Daoy (cell line): Measurements from ENCODE around the gene ITPR3. TPM values are rescaled to one million over a fixed set of nuclear protein-coding genes. Genes with fewer than 3 reads are reported as not detected.

ENCODE experiments used
- DNase-seq: peaks from one replicate; pipeline ENCODE4 v3.0.0-alpha.2; 2015; ENCODE audit warnings: low read depth
- total RNA-seq: library from RNA; depleted of rRNA; stranded (reverse); fragments of >200 nt; shearing (Covaris generic); gene quantifications from 2 replicates; pipeline ENCODE4 v1.2.3, GENCODE V29; 2014

Gene ITPR3
- total RNA-seq, 1 experiment from 2014 or later: 12.6 TPM

DNA sequence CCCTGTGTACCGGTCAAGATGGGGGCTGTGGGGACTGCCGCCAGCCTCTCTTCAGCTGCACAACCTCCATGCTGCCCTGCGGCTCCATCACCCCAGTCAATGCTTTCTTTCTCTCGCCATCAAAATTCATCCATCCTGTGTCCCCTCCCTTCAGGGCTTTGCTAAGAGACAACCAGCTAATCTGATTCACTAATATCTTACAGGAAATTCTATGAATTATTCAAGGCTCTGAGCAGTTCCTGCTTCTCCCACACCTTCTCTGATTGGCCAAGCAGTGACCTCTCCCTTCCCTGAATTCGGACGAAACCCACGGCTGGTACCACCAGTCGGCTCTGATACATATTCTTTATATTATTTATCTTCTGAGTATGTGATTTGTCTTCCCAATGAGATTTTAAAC lies 13.8 kb downstream of the ITPR3 start:
- no peak for DNase-seq

DNA sequence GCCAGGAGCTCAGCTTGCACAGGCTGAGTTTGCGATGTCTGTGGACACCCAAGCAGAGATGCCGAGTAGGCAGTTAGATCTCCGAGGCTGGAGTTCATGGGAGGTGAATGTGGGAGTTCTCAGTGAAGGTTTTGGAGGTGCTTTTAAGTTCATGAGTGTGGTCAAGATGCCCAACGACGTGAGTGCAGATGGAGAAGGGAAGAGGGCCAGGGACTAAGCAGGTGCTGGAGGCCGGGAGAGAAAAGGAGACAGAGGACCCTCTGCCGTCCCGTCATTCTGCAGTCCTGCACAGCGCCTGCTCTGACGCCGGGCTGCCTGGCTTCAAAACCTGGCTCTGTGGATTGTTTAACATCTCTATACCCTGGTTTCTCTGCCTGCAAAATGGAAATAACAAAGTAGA lies 15.5 kb downstream of the ITPR3 start:
- DNase-seq: no peak

DNA sequence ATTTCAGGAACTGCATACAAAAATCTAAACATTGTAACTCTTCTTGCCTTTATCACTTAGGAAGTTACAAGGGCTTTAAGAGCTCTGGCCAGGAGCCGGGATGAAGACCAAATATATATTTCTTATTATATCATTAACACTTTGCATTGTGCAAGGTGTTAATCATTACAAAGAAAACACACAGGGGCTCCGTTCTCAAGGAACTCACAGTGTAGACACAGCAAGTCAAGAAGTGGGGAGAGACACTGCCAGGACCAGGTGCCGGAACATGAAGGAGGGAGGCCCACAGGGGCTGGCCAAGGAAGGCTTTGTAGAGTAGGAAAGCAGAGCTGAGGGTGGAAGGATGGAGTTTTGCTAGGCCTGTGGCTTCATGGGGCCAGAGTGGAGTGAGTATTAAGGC lies 17.4 kb downstream of the ITPR3 start:
- no peak for DNase-seq

DNA sequence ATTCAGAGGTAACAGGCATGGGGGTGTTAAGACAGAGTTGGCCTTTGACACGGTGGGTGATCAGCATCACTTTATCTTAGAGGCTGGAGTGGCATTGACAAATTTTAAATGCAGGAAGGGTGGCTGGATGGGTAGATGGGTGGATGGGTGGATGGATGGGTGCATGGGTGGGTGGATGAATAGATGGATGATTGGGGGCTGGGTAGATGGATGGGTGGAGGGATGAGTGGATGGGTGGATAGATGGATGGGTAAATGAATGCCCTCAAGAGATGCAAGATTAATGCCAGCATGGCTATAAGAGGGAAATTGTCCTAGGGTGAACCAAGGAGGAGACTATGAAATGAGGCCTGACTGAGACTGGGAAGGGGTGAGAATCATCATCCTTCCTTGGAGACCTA lies 18.4 kb downstream of the ITPR3 start:
- DNase-seq: no peak

DNA sequence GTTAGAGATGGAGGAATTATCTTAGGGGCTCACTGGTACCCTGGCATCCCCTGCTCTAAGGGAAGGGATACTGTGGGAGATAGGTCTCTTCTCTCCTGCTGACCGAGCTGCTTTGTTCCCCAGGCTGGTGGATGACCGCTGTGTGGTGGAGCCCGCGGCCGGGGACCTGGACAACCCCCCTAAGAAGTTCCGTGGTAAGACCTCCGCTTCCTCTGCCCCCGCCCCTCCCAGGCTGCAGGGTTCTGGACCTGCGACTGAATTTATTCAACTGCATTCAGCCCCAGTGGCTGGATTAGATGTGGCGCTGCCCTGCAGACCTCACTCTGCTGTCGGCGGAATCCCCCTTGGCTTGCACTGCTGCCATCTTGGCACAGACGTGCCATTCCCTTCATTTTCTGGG lies 19.2 kb downstream of the ITPR3 start:
- no peak for DNase-seq

DNA sequence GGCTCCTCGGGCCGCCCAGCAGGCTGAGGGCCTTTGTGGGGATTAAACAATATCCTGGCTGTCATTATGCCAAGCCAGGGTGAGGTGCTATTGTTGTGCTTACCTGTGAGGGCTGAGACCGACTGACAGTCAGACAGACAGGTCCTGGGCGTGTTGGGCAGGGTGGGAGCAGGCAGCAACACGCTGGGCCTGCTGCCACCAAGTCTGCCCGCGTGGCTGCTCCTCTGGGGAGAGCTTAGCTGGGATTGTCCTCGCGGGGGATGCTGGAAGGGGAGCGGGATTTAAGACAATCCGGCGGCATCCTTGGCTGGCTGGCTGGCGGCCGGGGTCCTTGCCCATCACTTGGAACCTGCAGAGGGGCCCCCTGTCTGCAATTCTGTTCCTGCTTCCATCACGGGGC lies 20.0 kb downstream of the ITPR3 start:
- DNase-seq: no peak

DNA sequence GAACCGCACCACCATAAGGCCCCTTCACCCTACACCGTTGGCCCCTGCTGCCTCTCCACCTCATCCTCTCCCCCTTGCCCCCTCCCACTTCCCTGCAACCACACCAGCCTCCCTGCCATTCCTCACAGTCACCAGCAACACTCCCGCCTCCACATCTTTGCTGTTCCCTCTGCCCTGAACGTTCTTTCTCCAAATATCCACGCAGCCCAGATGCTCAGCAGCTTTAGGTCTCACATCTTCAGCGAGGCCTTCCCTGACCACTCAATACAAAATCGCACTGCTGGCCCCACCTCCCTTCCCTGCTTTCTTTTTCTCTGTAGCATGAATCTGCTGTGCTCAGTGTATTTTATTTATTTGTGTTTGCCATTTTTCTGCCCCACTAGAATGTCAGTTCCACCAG lies 20.5 kb downstream of the ITPR3 start:
- DNase-seq: no peak

DNA sequence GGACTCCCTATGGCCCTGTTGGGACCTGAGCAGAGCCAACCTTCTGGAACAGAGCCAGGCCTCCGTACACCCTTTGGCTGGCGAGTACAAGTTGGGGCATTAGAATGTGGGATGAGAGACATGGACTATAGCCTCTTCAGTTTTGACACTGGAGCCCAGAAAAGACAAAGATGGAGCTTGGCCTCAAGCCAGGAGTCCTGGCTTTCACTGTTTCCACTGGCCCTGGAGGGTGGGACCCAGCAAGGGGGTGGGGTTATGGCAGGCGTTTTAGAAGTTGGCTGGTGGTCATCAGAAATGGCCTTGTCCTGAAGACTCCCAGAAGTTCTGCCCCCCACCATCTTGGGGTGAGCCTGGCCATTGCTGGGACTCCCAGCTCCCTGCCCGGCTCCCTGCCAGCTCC lies 21.8 kb downstream of the ITPR3 start:
- DNase-seq: no peak

DNA sequence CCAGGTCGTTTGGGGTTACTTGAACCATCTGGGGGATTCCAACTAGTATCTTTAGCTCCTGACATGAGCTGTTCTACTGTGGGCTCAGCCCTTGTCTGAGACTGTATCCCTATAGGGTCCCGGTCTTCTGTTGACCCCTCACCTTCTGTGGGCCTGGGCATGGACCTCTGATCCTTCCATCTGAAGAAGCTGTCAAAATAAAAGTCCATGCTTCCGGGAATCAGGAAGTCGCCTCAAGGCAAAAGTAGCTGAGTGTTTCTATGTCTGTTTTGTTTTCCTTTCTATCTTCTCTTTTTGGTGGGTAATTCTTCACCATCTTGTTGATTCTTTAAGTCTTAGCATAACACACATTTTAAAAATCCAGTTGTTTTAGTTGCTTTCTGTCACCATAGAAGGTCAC lies 30.3 kb downstream of the ITPR3 start:
- DNase-seq: no peak

DNA sequence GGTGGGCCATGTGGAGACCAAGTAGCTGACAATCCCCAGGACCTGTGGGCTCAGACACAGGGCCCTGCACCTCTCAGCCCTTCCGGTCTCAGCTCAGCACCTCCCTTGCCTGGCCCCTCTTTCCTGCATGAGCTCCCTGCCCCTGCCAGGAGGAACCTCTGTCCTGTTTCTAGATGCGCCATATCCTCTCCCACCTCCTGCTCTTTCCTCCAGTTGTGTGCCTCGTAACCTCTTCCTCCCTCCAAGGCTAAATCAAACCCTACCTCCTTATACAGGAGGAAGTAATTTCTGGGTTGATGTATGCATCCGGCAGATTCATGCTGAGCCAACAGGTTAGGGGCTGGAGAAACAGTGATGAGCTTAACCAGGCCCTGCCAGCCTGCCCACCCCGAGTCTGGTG lies 30.9 kb downstream of the ITPR3 start:
- DNase-seq: no peak

DNA sequence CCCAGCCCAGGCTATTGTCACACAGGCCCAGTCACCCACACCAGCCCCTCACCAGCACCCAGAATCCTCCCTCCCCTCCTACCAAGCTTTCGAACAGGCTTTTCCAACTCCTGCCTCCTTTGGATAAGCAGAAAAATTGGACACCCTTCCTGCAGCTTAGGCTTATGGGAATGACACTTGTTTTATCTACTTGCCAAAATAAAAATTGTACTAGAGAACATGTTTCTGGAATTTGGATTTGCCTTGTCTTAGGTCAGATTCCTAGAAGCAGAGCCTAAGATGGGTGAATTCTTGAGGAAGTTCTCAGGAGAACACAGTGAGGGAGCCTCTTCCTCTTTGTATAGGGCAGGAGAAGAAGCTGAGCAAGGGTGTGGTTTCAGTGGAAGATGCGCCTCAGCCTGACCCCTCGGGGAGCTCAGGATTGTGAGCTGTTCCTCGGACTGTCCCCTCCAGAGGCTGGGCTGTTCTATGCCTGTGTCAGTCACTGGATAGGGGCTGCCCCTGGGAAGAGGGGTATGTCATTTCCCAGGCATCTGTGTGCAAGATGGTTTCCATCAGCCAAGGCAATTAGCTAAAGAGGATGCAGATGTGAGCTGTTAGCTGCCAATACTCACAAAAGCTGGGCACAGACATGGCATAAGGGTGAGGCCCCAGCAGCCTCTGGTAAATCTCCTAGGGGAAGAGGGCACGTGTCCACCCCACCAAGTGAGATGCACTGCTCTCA lies 33.9 kb downstream of the ITPR3 start:
- DNase-seq: no peak

DNA sequence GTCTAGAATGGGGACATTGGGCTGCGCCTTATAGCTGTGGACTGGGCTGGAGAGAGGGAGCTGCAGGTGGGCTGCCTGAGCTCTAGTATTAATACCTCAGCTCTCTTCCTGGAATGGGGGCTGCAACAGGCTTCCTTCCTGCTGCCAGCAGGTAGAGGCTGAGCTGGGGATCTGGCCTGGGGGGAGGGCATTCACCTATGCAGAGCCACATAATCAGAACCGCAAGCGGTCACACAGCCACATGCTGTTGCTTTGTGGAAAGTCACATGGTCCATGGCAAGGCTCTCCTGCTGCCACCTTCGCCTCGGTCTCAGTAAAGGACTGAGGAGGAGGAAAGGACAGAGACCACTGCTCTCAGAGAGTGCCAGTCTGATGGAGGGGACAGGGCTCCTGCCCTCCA lies 35.7 kb downstream of the ITPR3 start:
- no peak for DNase-seq

DNA sequence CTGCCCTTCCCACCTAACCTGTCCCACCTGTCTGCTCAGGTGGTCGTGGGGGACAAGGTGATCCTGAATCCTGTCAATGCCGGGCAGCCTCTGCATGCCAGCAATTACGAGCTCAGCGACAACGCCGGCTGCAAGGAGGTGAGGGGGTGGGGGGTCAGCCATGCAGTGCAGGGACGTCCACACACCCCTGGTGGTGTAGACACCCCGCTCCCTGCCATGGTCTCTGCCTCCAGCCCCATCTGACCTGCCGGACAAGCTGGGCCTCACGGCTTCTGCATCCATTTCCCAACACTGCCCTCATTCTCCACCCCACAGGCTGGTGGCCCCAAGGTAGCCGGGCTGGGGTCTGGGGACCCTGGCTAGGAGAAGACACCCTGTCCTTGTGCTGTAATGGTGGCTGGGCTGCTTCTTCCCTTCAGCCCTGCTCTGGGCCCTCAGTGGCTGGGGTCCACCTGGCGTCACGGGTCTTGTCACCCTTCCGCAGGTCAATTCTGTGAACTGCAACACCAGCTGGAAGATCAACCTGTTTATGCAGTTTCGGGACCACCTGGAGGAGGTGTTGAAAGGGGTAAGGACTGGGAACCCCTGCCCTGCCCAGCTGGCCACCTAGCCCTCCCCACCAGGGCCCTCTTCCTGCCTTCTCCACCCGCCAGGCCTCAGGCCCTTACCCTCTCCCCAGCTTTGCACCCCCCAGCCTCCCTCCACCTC lies 38.0 kb downstream of the ITPR3 start:
- DNase-seq: no peak

DNA sequence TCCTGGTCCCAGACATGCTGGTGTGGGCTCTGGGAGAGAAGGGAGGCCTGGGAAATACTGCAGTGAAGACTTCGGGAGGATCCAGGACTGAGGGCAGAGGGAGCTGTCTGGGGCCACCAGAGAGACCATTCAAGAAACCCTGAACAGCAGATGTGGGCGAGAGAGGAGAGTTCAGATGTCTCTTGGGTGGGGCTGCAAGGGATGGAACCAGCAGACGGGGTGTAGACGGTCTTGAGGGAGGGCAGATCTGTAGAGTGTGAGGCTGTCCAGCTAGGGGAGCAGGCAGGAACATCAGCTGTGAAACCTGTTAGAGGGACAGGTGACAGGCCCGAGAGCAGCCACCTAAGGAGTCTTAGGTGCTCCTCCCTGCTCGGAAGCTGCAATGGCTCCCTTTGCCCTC lies 38.9 kb downstream of the ITPR3 start:
- DNase-seq: no peak

DNA sequence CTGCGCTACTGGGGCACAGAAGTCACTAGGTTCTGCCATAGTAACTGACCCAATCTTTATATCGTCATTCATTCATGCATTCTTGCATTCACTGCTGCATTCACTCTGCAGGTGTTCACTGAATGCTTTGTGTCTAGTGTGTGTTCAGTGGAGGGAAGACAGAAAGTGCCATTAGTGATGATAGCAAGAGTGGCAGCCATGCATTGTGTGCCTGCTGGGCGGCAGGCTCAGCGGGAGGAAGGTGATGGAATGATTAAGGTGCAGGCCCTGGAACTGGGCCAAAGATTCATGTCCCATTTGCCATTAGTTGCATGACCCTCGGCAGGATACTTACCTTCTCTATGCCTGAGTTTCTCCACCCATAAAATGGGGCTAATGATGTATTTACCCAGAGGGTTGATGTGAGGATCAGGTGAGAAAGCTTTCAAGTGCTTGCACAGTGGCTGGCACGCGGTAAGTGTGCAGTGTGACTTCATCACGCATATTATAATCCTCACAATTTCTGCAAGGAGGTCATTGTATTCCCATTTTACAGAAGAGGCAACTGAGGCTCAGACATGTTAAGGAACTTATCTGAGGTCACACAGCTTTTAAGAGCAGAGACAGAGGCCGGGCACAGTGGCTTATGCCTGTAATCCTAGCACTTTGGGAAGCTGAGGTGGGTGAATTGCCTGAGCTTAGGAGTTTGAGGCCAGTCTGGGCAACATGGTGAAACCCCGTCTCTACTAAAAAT lies 40.1 kb downstream of the ITPR3 start:
- DNase-seq: no peak

DNA sequence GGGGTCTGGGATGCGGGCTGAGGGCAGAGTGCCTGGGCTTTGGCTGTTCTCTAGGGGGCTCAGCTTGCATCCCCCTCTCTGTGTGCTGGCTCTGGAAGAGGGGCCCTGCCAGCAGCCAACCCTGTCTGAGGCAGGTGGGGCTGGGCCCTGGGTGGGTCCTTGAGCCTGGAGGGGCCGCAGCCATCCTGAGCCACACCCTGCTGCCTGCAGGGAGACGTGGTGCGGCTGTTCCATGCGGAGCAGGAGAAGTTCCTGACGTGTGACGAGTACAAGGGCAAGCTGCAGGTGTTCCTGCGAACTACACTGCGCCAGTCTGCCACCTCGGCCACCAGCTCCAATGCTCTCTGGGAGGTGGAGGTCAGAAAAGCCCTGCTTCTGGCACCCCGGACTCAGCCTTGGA lies 41.2 kb downstream of the ITPR3 start:
- no peak for DNase-seq

DNA sequence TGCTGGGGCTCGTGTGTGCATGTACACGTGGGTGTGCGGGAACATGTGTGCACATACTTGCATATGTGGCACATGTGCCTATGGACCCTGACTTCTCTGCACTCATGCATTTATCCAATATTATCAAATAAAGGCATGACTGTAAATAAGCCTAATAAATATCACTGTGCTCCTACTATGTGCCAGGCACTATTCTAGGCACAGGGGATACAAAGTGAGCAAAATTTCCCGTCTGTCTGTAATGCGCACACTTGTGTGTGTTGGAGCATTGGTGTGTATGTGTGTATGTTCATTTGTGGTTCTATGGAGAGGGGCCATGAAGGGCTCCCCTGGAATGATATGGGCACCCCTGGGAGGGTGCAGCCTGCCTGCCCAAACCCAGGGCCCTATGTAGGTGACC lies 41.9 kb downstream of the ITPR3 start:
- no peak for DNase-seq

DNA sequence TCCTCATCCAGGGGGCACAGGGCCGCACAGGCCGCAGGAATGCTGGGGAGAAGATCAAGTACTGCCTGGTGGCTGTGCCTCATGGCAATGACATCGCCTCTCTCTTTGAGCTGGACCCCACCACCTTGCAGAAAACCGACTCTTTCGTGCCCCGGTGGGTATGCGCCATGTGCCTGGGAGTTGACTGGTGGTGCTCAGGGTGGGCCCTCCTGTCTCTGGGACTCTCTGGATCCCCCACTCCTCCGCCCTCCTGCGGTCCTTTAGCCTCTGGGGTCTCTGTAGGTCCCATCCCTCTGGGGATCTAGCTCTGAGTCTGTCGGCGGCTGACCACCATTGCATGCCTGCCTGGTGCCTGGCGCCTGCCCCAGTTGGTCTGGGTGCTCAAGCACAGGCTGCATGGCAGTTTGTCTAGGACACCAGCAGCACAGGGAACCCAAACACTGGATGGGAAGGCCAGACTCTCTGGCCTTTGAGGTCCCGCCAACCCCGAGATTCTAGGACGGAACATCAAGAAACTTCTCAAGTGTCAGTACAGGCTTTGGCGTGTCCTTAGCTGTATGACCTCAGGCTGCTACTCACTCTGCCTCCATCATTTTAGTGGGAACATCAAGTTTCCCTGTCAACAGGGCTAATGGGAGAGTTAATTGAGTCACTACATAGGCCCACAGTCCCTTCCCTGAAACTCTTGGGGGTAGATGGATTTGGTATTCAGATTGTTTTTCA lies 42.8 kb downstream of the ITPR3 start:
- DNase-seq: no peak

DNA sequence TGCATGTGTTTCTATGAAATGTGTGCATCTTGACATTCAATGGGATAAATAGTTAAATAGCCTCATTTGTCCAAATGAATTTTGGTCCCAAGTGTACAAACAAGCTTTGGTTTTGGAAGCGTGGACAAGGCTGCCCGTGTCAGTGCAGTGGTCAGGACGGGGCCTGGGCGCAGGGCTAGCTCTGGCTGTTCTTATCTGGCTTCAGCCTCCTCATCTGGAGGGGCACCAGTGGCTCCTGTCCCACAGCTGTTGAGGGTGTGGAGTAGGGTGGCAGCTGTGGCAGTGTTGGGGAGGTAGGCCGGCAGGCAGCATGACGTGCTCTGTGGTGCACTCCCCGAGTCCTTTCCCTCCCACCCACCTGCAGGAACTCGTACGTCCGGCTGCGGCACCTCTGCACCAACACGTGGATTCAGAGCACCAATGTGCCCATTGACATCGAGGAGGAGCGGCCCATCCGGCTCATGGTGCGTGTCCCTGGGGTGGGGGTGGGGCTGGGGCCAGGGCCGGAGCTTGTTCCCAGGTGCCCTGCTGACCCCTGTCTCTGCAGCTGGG lies 43.5 kb downstream of the ITPR3 start:
- DNase-seq: no peak

DNA sequence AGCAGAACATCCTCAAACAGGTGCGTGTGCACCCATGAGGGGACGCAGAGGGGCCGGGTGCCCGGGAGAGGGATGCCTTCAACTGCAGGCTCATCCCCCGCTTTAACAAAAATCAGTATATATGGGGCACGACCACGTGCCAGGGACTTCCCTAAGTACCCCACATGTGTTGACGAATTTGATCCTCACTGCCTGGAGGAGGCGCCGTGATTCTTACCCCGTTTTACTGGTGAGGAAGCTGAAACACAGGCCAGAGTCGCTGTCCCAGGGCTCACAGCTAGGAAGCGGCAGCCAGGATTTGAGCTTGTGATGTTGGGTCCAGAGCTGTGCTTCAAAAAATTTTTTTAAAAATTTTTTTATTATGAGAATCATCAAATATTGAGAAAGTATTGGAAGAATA lies 44.8 kb downstream of the ITPR3 start:
- no peak for DNase-seq

DNA sequence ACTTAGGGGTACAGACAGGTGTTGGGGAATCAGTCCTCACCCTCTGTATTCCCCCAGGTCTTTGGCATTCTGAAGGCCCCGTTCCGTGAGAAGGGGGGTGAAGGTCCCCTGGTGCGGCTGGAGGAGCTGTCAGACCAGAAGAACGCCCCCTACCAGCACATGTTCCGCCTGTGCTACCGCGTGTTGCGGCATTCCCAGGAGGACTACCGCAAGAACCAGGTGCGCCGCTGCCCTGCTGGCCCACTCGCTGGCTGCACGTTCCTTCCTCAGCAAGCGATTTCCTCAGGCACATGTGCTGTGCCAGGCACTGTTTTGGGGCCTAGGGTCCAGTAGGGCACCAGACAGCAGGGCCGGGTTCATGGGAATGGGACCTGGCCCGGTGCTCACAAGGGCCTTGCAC lies 46.0 kb downstream of the ITPR3 start:
- DNase-seq: no peak

DNA sequence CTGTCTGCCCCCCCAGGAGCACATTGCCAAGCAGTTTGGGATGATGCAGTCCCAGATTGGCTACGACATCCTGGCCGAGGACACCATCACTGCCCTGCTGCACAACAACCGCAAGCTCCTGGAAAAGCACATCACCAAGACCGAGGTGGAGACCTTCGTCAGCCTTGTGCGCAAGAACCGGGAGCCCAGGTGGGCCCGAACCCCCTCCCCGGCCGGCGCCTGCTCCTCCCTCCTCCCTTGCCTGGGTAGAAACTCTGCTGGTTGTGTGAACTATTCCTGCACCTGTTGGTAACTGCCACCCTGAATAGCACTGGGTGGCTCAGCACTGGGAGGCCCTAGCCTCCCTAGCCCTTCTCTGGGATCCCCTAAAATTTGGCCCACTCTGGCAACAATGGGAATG lies 46.7 kb downstream of the ITPR3 start:
- DNase-seq: no peak
